IgD-negative memory B cell (primary cell): Measurements from ENCODE around the gene TBC1D22A. TPM values are rescaled to one million over a fixed set of nuclear protein-coding genes. Genes with fewer than 3 reads are reported as not detected.

Experiments
- H3K27ac Mint-ChIP-seq, 3 donors: one replicate each; pipeline ENCODE4 v1.8.0; 2020 to 2022; ENCODE audit warnings: mild to moderate bottlenecking in 3 of 3, mixed read lengths in 3 of 3, moderate library complexity in 1 of 3
- H3K27me3 Mint-ChIP-seq: one replicate; pipeline ENCODE4 v1.8.0; 2021; ENCODE audit warnings: mixed read lengths
- H3K36me3 Mint-ChIP-seq: one replicate; pipeline ENCODE4 v1.8.0; 2020; ENCODE audit warnings: mild to moderate bottlenecking, mixed read lengths
- H3K4me1 Mint-ChIP-seq, 3 donors: one replicate each; pipeline ENCODE4 v1.8.0; 2020 to 2022; ENCODE audit warnings: mixed read lengths in 3 of 3, mild to moderate bottlenecking in 1 of 3
- H3K4me3 Mint-ChIP-seq, 4 donors: one replicate each; pipeline ENCODE4 v1.8.0; 2020 to 2022; ENCODE audit warnings: mild to moderate bottlenecking in 4 of 4, mixed read lengths in 4 of 4, moderate library complexity in 3 of 4
- H3K9me3 Mint-ChIP-seq, 3 donors: one replicate each; pipeline ENCODE4 v1.8.0; 2020 to 2021; ENCODE audit warnings: mixed read lengths in 3 of 3, mild to moderate bottlenecking in 1 of 3
- polyA plus RNA-seq: library from polyadenylated mRNA; unstranded; fragments of 300-500 nt; fragmentation: Illumina TruSeq; gene quantifications from one replicate; pipeline ENCODE4 v1.2.3, GENCODE V29; 2021

Gene TBC1D22A
- polyA plus RNA-seq, 1 donor from 2014 or later, result 64.3 TPM

DNA sequence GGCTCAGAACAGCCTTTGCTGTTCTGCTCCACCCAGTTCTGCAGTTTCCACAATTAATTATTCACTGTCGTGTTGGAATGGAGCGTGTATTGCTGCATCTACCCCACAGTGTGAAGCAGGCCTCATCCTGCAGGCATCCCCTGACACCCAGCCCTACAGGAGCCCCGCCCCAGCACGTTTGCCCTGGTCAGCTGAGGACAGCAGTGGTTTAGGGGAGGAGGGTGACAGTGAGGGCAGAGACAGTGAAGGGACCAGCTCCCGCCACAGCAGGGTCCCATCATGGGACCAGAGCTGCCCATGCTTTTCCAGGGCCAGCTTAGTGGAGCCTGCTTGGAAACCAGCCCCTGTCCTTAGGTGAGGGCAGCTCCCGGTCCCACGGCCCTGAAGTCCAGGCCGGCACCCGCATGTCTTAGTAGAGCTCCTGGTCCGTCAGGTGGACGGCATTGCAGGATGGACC is 273.0 kb downstream of the TBC1D22A start:
- H3K27me3 Mint-ChIP-seq, result no peaks in the 10 kb centered on the region
- H3K27ac Mint-ChIP-seq, result peak overlapping the region in 2 of 3 donors; percentile 47 to 48
- H3K4me1 Mint-ChIP-seq, result peaks cover 1 to 14% (median 4%) of the 10 kb centered on the region in 3 donors
- no peaks in the 10 kb centered on the region for H3K9me3 Mint-ChIP-seq
- no peak overlapping the region for H3K4me3 Mint-ChIP-seq
- H3K36me3 Mint-ChIP-seq, result peaks cover 2% of the 10 kb centered on the region

GRCh38 chr22:47036352-47036751 is 273.9 kb downstream of the TBC1D22A start:
- Mint-ChIP-seq H3K36me3 (peaks cover 2% of the 10 kb centered on the region), H3K27ac (no peak overlapping the region), H3K4me1 (peaks cover 1 to 14% (median 4%) of the 10 kb centered on the region in 3 donors), H3K27me3 (no peaks in the 10 kb centered on the region), H3K9me3 (no peaks in the 10 kb centered on the region), H3K4me3 (no peak overlapping the region)

- Mint-ChIP-seq H3K9me3 (no peaks in the 10 kb centered on the region), H3K4me3 (no peak overlapping the region), H3K27ac (no peak overlapping the region), H3K36me3 (peaks cover 2% of the 10 kb centered on the region), H3K27me3 (no peaks in the 10 kb centered on the region), H3K4me1 (peaks cover 1 to 15% (median 4%) of the 10 kb centered on the region in 3 donors)
Measured at GRCh38 chr22:47036936-47037485, 274.6 kb downstream of the TBC1D22A start.

GRCh38 chr22:47038206-47038835 is 275.9 kb downstream of the TBC1D22A start:
- H3K9me3 Mint-ChIP-seq, result no peaks in the 10 kb centered on the region
- no peak overlapping the region for H3K4me3 Mint-ChIP-seq
- H3K27ac Mint-ChIP-seq, result peak overlapping the region in 1 of 3 donors; percentile 85
- peaks cover 2% of the 10 kb centered on the region for H3K36me3 Mint-ChIP-seq
- no peaks in the 10 kb centered on the region for H3K27me3 Mint-ChIP-seq
- peaks cover 3 to 20% (median 4%) of the 10 kb centered on the region in 3 donors for H3K4me1 Mint-ChIP-seq

- Mint-ChIP-seq H3K27me3 (no peaks in the 10 kb centered on the region), H3K4me3 (no peak overlapping the region), H3K36me3 (peaks cover 3% of the 10 kb centered on the region)
Measured at GRCh38 chr22:47039356-47039755, 276.9 kb downstream of the TBC1D22A start.

GRCh38 chr22:47040486-47041270 is 278.2 kb downstream of the TBC1D22A start:
- Mint-ChIP-seq H3K36me3 (peaks cover 3% of the 10 kb centered on the region), H3K27ac (no peak overlapping the region), H3K4me3 (no peak overlapping the region), H3K4me1 (peaks cover 6 to 20% (median 9%) of the 10 kb centered on the region in 3 donors), H3K9me3 (no peaks in the 10 kb centered on the region), H3K27me3 (no peaks in the 10 kb centered on the region)

More at GRCh38 chr22:47039356-47039755, 276.9 kb downstream of the TBC1D22A start:
- Mint-ChIP-seq H3K9me3 (no peaks in the 10 kb centered on the region), H3K4me1 (peaks cover 6 to 20% (median 6%) of the 10 kb centered on the region in 3 donors), H3K27ac (no peak overlapping the region)

DNA sequence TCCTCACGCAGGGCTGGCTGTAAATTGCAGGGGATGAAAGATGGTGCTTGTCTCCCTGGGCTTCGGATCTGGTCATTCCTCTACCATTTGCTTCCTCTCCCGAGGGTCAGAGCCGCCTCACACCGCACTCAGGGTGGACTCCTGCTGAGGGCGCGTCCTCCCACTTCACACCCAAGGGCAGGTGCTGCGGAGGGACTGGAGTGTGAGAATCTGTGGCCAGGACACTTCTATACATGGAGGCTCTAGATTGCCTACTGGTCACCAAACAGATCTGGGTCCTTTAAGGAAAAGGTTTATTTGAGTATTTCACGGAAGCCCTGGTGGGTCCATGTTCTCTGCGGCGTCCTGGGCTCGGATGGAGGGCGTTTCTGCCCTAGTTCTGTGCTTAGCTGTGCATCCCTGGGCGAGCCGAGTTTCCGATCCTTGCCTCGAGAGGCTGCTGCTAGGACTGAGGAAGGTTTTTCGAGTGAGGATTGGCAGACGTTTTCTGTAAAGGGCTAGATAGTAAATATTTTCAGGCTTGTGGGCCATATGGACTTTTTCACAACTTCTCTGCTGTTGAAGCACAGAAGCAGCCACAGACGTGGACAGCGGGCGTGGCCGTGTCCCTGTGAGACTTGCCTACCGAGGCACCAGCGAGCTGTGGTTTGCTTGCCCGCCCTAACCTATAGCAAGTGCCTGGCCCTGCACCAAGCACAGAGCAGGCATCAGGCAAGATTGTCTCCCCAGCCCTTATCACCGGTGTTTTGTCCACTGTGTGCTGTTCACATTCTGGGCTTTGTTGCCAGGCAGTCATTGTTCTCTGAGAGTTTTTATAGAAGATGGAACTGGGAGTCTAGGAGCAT is 279.0 kb downstream of the TBC1D22A start:
- Mint-ChIP-seq H3K4me1 (peaks cover 8 to 20% (median 11%) of the 10 kb centered on the region in 3 donors), H3K4me3 (no peak overlapping the region), H3K27me3 (no peaks in the 10 kb centered on the region), H3K36me3 (peaks cover 3% of the 10 kb centered on the region), H3K9me3 (no peaks in the 10 kb centered on the region), H3K27ac (peak overlapping the region in 1 of 3 donors; percentile 71)

GRCh38 chr22:47042116-47042825 is 279.8 kb downstream of the TBC1D22A start:
- Mint-ChIP-seq H3K4me3 (no peak overlapping the region), H3K27me3 (no peaks in the 10 kb centered on the region), H3K9me3 (no peaks in the 10 kb centered on the region), H3K4me1 (peaks cover 10 to 25% (median 16%) of the 10 kb centered on the region in 3 donors), H3K36me3 (peaks cover 4% of the 10 kb centered on the region), H3K27ac (peak overlapping the region in 1 of 3 donors; percentile 71)

DNA sequence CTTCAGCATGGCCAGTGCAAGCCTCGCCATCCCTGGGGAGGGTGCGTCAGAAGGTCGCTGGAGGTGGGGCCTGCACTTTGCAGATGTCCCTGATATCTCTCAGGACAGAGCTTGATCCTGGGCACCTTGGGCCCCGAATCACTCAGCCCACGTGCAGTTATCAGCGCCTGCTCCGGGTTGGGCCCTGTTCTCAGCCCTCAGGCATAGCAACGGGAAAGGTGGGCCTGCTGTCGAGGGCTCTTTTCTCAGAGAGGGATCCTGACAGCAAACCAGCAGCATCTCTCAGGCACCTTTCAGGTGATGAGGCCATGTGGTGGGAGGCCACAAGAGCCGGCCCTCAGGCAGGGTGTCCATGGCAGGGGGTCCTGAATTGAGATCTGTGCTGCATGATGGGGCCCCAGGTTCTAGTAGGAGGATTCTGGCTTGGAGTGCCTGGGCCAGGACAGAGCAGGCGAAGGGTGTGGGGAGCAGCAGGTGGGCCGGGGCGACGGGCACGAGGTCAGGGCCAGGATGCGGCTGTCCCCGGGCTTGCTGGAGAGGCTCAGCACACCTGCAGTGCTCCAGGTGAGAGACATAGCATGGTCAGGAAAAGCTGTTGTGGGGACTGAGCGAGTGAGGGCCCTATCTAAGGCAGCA is 280.5 kb downstream of the TBC1D22A start:
- peaks cover 10 to 22% (median 18%) of the 10 kb centered on the region in 3 donors for H3K4me1 Mint-ChIP-seq
- H3K4me3 Mint-ChIP-seq, result no peak overlapping the region
- H3K27me3 Mint-ChIP-seq, result no peaks in the 10 kb centered on the region
- peaks cover 4% of the 10 kb centered on the region for H3K36me3 Mint-ChIP-seq
- no peaks in the 10 kb centered on the region for H3K9me3 Mint-ChIP-seq
- no peak overlapping the region for H3K27ac Mint-ChIP-seq

DNA sequence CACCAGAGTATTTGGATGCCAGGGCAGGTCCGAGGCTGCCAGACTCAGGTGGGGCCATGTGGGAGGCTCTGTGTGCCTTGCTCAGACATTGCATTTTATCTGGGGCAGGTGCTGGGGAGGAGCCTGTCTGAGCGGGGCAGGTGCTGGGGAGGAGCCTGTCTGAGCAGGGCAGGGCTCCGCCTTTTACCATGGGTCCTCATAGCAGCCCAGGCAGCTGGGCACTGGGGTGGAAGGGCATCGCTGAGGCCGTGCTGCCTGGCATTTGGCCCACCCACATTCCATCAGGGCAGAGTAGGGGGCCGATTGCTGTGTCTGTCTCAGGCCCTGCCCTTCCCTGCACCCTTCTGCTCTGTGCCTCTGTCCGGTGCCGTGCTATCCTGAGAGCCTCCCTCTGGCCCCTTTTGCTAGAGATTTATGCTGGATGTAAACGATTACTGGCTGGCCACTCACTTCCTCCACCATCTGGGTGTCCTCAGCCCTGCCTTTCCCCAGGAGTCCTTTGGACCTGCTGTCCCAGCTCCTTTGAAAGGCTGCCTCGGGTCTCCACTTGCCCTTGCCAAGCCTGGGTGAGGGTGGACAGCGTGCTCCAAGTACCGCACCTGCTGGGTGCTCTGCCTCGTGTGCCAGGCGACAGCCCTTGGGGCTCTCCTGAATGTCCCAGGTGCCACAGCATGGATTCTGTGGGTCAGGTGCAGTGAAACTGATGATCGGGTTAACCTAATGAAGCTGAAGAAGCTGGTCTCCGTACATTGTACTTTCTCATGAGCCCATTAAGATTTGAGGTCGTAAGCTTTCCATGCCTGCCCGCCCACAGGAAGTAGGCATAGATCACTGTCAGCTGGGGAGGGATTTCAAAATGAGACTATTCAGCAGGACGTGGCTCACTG is 281.6 kb downstream of the TBC1D22A start:
- Mint-ChIP-seq H3K4me3 (no peak overlapping the region), H3K9me3 (no peaks in the 10 kb centered on the region), H3K4me1 (peaks cover 10 to 24% (median 16%) of the 10 kb centered on the region in 3 donors), H3K36me3 (peaks cover 3% of the 10 kb centered on the region), H3K27me3 (no peaks in the 10 kb centered on the region), H3K27ac (peak overlapping the region in 2 of 3 donors; percentile 60 to 76)

DNA sequence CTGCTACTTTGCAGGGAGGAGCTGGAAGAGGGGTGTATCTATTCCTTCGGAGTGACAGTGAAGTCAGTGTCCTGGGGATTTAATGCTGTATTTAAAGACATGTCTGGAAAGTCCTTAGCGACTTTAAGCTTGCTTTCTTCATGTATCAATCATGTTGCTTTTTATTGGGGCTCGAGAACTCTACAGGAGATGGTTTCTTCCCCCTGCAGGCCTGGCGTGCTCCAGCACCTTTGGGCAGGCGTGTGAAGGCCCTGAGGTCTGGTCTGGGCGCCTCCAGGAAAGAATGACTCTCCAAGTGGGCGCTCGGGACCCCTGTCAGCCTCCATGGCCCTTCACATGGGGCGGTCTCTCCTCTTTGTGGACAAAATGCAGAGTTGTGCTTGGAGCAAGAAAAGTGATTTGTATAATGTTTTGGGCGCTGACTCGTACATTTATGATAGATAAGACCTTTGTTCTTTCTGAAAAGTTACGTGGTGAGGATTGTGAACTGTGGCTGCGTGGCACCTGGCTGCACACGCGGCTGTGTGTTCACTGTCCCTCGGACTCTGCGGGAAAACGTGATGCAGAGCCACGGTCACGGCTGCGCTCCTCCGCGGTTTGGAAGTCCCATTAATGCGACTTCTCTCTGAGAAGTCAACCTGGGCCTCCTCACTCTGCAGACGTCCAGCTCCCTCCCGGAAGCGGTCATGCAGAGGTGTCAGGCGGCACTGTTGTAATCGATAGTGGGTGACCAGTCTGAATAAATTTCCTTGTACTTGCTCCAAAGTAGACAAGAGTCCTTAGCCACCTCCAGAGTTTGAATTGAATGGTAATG is 282.5 kb downstream of the TBC1D22A start:
- Mint-ChIP-seq H3K4me1 (peaks cover 13 to 29% (median 18%) of the 10 kb centered on the region in 3 donors), H3K27me3 (no peaks in the 10 kb centered on the region), H3K9me3 (no peaks in the 10 kb centered on the region), H3K4me3 (no peak overlapping the region), H3K27ac (peak overlapping the region in 1 of 3 donors; percentile 60), H3K36me3 (peaks cover 3% of the 10 kb centered on the region)

- Mint-ChIP-seq H3K4me3 (no peak overlapping the region), H3K4me1 (peaks cover 17 to 33% (median 18%) of the 10 kb centered on the region in 3 donors), H3K27ac (no peak overlapping the region)
Measured at GRCh38 chr22:47045691-47046410, 283.4 kb downstream of the TBC1D22A start.

More at GRCh38 chr22:47045691-47046410, 283.4 kb downstream of the TBC1D22A start:
- peaks cover 3% of the 10 kb centered on the region for H3K36me3 Mint-ChIP-seq
- no peaks in the 10 kb centered on the region for H3K9me3 Mint-ChIP-seq
- no peaks in the 10 kb centered on the region for H3K27me3 Mint-ChIP-seq
